HG03342 (cell line): ENCODE results near the gene SLC6A8.
"Not testable (repeated sequence)": the region's sequence is repeated elsewhere in the genome, so short reads cannot be mapped to it uniquely, and the experiment has no call there.

Experiments used
- ATAC-seq: cut with Tn5 transposase; IDR thresholded peaks from one replicate; pipeline ENCODE4 v1.9.1; 2021; ENCODE audit warnings: mild to moderate bottlenecking, moderate library complexity; ENCODE audit not compliant: unreplicated experiment

The SLC6A8 gene

DNA sequence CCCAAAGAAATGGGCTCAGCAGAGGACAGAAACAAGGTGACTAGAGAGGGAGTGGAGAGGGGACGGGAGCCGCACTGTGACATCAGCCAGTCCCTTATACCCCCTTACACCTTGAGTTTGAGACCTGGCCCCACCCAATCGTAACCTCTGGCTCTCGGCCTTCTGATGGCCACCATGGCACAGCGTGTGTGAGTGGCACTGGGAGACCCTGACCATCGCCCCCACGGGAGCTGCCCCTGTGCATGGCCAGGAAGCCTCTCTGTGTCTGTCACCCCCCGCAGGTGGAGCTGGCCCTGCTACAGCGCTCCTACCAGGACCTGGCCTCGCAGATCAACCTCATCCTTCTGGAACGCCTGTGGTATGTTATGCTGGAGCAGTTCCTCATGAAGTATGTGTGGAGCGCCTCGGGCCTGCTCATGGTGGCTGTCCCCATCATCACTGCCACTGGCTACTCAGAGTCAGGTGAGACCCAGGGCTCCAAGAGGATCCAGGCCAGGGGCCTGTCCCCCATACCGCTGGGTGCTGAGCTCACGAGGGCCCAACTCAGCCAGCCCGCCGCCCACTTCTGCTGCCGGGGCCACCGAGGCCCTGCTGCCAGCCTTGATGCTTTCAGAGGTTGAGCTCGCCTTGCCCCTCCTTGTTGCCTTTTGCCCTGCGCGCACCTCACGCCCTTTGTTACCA lies 41.4 kb downstream of the SLC6A8 start:
- no peak for ATAC-seq

DNA sequence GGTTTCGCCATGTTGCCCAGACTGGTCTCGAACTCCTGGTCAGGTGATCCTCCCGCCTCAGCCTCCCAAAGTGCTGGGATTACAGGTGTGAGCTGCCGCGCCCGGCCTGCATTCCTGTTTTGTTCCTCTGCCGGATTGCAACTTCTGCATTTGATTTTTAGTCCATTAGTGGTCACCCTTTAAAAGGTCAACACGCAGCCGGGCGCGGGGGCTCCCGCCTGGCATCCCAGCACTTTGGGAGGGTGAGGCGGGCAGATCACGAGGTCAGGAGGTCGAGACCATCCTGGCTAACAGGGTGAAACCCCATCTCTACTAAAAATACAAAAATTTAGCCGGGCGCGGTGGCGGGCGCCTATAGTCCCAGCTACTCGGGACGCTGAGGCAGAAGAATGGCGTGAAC lies 42.4 kb downstream of the SLC6A8 start:
- ATAC-seq: not testable (repeated sequence)

DNA sequence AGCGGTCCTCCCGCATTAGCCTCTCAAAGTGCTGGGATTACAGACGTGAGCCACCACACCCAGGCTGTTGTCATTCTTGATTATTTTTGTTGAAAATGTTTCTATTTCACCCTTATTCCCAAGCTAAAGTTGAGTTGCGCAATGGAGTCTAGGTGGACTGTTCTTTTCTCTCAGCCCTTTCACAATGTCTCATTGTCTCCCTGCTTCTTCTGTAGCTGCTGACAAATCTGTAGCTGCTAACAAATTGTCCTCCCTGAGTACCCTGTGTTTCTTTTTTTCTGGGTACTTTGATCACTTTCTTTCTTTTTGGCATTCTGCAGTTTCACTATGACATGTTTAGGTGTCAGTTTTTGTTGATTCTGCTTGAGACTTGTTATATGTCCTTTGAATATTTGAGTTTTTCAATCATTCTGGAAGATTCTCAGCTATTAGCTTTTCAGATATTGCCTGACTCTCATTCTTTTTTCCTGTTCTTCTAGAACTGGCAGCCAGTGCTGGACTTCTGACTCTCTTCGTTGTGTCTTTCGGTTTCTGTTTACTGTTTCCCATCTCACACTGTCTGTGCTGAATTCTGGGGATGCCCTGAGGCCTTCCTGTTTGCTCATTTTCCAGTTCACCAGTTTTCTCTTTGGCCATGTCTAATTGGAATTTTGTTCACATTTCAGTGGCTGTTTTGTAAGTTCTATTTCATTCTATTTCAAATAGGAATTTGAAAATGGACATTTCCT lies 43.6 kb downstream of the SLC6A8 start:
- no peak for ATAC-seq

DNA sequence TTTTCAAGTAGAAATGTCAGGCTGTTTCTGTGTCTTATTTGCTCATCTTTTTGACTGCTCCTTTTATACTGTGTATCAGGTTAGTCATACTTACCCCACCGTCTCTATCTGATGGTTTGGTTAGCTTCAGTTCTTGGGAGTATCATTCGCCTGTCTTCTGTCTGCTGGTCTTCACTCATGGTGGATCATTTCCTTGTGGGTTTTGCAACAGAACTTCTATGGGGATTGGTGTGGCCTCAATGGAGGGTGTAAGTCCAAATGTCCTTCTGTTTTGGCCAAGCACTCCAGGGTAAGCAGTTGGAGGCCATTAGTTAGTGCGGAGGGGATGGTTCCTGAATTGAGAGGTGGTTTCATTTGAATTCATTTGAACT lies 44.1 kb downstream of the SLC6A8 start:
- ATAC-seq: no peak

DNA sequence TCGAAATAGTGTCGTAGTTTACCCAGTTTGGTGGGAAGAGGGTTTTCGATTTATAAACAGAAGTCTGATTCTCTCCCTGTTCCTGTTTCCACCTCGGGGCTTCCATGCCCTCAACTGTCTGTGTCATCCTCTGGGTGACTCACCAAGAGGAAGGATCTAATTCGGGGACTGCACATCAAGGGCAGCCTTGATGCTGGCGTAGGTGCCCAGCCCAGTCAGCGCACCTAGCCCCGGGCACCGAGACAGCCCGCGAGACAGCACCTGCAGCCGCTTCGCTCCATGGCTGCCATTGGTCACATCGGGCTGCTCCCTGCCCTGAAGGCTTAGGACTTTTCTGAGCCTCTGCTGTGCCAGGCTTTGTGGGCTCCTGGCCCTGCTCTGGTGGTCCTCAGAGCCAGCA lies 44.7 kb downstream of the SLC6A8 start:
- ATAC-seq: no peak

DNA sequence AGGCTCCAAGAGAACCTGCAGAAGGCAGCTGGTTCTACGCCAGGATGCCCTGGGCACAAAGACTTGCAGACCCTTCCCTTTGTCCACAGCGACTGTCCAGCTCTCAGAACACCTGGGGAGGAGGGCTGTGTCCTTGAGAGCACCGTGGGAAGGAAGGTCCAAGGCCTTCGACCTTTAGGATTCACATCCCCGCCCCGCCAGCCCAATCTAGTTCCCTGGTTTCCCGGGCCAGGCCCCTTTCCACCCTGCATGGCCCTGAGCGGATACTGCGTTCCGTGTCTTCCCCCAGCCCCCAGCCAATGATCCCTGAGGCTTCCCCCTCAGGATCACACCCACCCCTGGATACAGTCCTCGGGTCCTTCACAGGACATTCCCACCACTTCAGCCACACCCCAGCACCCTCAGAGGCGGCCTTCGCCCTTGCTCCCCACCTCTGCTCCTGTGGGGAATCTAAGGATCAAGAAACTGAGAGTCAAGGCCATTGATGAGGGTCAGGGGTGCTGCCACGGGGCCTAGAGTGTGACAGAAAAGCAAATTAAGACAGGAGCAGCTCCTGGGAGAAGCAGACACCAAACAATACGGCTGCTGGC lies 46.0 kb downstream of the SLC6A8 start:
- no peak for ATAC-seq

DNA sequence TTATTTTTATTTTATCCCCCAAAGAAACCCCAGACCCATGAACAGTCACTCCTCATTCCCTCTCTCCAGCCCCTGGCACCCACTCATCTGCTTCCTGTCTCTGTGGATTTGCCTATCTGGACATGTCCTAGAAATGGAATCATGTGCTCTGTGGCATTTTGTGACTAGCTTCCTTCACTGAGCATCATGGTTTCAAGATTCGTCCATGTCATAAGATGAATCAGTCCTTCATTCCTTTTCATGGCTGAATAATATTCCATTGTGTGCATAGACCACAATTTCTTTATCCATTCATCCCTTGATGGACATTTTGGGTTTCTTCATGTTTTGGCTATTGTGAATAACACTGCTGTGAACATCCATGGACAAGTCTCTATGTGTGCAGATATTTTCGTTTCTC lies 47.1 kb downstream of the SLC6A8 start:
- ATAC-seq: no peak

DNA sequence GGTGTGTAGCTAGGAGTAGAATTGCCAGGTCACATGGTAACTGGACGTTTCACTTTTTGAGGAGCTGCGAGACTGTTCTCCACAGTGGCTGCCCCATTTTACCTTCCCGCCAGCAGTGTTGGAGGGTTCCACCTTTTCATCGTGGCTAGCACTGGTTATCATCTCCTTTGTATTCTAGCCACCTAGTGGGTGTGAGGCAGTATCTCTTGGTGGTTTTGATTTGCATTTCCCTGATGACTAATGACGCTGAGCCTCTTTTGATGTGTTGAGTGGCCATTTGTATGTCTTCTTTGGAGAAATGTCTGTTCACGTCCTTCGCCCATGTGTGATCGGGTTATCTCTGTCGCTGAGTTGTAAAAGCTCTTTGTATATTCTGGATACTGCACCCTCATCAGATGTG lies 47.5 kb downstream of the SLC6A8 start:
- no peak for ATAC-seq

DNA sequence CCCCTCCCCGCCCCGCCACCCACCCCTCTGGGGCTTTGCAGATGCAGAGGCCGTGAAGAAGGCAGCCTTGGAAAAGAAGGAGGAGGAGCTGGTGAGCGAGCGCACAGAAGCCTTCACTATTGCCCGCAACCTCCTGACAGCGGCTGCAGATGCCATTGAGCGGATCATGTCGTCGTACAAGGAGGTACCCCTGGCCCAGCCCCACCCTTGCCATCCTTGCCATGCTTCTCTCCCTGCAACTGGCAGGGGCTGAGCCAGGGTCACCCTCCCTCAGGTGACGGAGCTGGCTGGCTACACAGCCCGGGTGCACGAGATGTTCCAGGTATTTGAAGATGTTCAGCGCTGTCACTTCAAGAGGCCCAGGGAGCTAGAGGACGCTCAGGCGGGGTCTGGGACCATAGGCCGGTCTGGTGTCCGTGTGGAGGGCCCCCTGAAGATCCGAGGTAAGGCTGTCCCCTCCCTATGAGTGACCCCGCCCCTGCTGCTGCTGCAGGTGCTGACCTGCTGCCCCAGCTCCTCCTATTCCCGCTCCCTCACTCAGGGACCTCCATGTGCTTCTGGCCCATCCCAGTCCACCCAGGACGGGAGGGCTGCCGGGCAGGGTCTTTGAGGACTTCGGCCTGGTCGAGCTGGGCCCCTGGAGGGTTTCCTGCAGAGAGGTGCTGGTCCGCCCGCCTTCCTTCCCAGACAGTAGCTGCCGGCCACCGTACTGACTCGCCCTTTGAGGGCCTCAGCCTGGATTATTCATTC lies 48.5 kb downstream of the SLC6A8 start:
- no peak for ATAC-seq

DNA sequence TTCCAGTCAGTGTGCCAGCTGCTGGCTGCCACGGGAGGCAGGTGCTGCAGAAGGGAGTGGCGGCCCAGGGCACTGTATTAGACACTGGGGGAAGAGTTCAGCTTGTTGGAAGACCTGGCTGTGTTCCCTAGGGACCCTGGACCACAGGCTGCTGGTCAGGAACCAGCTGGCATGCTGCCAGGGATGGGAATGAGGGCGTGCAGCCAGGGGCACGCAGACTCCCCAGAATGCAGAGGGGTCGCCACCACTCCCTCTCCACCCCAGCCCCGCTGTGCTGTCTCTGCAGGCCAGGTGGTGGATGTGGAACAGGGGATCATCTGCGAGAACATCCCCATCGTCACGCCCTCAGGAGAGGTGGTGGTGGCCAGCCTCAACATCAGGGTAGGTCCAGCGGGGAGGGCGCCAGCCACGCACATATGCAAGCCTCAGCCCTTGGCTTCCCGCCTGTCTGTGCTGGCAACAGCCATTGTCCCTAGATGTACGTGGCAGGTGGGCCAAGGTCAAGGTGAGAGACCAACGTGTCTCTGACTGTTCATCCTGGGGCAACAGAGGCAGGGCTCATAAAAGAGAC lies 49.2 kb downstream of the SLC6A8 start:
- ATAC-seq: no peak

DNA sequence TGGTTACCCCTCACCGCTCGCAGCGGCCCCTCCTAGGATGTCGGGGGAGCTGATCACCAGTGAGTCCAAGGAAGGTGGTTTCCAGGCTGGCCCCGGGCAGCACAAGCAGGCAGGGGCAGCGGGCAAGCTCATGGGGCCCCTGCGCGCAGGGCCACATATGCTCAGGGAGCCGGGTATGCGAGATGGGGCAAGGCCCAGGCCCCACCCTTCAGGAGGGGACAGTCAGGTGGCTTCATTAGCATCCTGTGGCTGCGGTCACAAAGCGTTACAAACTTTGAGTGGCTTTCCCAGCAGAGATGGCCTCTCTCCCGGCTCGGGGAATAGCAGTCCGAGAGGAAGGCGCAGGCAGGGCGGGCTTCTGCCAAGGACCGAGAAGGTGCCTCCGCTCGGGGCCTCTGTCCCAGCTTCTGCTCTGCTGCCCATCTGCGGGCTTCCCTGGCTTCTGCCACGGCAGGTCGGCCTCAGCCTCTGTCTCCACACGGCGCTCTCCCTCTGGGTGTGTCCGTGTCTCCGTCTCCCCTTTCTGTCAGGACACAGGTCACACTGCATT lies 50.4 kb downstream of the SLC6A8 start:
- ATAC-seq: no peak

DNA sequence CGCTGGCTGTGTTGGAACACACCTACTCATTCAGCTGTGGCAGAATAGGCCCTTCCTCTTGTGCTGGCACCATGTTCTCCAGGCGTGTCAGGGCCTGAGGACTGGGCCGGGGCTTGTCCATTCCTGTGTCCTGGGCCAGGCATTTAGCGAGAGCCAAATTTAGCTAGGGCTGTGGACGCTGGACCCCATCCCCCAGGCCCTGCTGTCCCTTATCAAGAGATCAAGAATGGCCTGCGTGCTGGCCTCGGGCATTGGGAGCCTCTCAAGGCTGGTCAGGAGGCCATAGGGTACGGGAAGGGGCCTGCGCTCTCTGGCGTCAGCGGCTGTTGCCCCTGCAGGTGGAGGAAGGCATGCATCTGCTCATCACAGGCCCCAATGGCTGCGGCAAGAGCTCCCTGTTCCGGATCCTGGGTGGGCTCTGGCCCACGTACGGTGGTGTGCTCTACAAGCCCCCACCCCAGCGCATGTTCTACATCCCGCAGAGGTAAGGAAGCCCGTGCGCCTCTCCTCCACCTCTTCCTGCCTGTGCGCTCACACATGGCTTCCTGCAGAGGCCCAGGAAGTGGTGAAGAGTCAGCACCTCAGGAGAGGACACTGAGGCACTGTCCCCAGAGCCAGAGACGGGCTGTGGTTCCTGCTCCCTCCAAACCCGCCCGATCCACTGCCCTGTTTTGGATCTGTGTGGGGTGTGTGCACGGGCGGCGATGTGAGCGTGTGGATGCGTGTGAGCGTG lies 52.2 kb downstream of the SLC6A8 start:
- ATAC-seq: no peak

DNA sequence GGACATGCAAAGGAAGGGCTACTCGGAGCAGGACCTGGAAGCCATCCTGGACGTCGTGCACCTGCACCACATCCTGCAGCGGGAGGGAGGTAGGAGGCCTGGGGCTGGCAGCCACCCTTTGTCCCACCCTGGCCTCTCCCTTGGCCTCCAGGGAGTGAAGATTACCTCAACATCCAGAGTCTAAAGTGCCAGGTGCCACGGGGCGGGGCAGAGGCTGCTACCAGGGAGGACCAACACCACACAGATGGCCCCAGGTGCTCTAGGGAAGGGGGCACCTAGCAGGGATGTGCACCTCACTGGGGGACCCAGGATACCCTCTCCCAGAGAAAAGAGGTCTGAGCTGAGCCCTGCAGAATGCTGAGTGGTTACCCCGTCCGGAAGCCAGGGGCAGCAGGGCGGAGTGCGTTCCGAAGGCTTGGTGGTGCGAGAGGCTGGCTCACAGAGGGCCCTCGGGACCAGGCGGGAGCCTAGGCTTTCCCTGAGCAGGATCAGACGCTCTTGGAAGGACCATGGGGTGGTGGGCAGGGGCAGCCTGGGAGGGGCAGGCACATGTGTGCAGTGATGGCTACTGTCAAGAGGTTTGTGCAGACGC lies 53.0 kb downstream of the SLC6A8 start:
- ATAC-seq: no peak

DNA sequence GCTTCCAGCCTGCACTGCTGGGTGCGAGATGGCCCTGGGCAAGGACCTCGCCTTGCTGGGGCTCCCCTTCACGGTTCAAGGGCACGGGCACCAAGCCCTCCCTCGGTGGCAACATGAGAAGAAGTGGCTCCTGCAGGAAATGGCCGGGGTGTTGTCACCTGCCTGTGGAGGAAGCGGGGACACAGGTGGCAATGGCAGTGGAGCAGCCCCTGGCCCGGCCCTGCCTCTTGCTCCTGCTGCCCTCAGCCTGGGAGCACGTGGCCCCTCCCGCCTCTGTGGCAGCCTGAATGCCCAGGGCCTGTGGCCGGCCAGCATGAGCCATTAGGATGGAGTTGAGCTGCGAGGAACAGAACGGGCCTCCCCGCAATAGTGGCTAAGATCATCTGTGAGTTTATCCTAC lies 53.7 kb downstream of the SLC6A8 start:
- ATAC-seq: no peak

DNA sequence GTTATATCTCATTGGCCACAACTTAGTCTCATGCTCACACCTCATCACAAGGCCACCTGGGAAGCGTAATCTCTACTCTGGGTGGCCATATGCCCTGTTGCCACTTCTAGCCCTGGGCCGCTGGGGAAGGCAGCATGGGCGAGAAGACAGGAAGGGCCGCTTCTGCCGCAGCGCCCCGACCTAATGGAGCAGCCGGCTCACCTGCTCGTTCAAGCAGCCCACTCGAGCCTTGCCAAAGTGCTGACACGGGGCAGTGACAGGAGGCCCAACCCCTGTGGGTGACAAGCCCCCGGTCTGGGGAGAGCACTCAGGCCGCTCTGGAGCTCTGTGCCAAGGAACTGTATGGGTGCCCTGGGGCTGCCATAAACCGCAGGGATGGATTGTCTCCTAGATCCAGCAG lies 54.4 kb downstream of the SLC6A8 start:
- ATAC-seq: not testable (repeated sequence)

DNA sequence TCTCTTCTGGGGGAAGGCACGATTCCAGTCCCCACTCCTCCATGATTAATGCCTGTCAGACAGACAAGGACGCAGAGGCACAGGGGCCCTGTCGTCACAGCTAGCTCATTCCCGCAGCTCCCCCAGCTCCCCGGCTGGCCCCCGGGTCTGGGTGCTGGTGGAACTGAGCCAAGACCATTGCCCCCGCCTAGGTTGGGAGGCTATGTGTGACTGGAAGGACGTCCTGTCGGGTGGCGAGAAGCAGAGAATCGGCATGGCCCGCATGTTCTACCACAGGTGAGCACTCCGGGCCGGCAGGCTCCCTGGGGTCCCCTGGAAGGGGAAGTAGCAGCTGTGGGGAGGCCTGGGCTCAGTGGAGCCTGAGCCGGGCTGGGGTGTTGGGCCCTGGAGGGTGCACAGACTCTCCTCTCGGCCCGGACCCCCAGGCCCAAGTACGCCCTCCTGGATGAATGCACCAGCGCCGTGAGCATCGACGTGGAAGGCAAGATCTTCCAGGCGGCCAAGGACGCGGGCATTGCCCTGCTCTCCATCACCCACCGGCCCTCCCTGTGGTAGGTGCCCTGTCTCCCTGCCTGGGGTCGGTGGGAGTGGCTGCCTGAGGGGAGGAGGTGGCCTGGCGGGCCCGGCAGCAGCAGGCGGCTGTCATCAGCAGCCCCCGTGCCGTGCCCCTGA lies 55.2 kb downstream of the SLC6A8 start:
- not testable (repeated sequence) for ATAC-seq

DNA sequence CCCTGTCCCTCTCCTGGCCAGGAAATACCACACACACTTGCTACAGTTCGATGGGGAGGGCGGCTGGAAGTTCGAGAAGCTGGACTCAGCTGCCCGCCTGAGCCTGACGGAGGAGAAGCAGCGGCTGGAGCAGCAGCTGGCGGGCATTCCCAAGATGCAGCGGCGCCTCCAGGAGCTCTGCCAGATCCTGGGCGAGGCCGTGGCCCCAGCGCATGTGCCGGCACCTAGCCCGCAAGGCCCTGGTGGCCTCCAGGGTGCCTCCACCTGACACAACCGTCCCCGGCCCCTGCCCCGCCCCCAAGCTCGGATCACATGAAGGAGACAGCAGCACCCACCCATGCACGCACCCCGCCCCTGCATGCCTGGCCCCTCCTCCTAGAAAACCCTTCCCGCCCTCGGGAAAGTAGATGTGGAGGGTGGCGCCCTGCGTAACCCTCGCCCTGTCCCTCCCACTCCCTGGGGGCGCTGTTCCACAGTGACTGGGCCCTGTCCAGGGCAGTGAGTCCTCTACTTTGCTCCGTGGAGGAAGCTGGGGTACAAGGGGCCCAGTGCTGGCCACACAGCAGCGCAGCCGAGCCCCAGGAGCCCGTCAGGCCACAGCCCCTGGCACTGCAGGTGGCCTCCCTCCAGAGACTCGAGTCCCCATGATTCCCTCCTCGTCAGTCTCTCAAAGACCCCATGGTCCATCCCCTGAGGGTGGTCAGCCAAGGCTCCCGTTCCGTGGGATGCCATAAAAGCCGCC lies 55.9 kb downstream of the SLC6A8 start:
- not testable (repeated sequence) for ATAC-seq

DNA sequence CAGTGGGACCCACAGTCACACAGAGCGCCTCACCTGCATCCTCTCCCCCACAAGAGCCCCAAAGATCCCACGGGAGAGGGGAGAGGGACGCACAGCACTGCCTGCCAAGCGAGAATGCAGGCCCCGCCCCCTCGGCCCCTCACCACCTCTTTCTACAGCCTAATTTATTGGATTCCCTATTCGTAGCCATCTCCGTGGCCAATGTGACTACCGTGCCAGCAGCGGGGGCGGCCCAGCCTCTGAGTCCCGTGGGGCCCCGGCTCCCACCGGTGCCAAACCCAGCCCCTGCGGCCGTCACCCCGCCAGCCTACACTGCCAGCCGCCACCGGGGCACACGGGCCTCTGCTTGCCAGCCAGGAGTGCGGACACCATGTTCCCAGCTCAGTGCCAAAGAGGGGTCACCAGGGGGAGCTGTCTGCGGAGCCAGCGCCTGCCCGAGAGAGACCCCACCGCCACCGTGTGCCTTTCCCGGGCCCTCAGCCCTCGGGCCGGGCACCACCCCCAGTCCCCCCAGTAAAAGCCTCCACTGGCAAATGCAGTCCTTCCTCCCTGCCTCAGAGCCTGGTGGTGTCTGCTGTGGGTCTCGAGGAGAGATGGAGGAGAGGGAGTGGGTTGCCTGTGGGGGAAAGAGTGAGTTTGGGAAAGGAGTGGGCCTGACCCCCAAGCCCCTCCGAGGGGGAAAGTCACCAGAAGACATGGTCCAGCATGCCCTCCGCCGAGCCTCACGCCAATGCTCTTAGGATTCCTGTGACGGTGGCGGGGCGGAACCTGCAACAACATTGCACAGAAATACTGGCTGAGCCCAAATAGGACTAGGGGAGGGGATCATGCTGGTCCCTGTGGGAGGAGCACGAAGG lies 56.7 kb downstream of the SLC6A8 start:
- ATAC-seq: no peak
